DOHH2 (cell line): ENCODE data around the gene CRYZL1.
A peak's percentile ranks its signal among the peaks of the same experiment; 100 is the strongest.

Source experiments
- H3F3A ChIP-seq: fragments of 200-600 bp; sonication (generic), shearing (Covaris generic); 2 replicates; pipeline ENCODE4 v1.6.0; 2016; ENCODE audit warnings: antibody characterized with exemption, mild to moderate bottlenecking; ENCODE audit not compliant: control insufficient read depth, insufficient read depth
- H3K27ac ChIP-seq: fragments of 200-600 bp; sonication (generic); 2 replicates; pipeline ENCODE4 v1.5.1; 2014; ENCODE audit warnings: low read depth, mild to moderate bottlenecking, low read length, moderate library complexity
- H3K27me3 ChIP-seq: fragments of 200-600 bp; sonication (generic); 2 replicates; pipeline ENCODE4 v1.6.1; 2014; ENCODE audit warnings: mild to moderate bottlenecking, low read length, mixed read lengths; ENCODE audit not compliant: control insufficient read depth
- H3K36me3 ChIP-seq: fragments of 200-600 bp; sonication (generic); 2 replicates; pipeline ENCODE4 v1.6.1; 2014; ENCODE audit warnings: mild to moderate bottlenecking, low read length, moderate library complexity, mixed read lengths; ENCODE audit not compliant: control insufficient read depth
- H3K4me1 ChIP-seq: fragments of 200-600 bp; sonication (generic); 2 replicates; pipeline ENCODE4 v1.6.1; 2014; ENCODE audit warnings: mild to moderate bottlenecking, low read length, mixed read lengths; ENCODE audit not compliant: control insufficient read depth
- H3K4me2 ChIP-seq: fragments of 200-600 bp; sonication (generic); 2 replicates; pipeline ENCODE4 v1.6.0; 2014; ENCODE audit warnings: mild to moderate bottlenecking, low read length, moderate library complexity
- H3K4me3 ChIP-seq: fragments of 200-600 bp; sonication (generic); 2 replicates; pipeline ENCODE4 v1.5.1; 2014; ENCODE audit warnings: mild to moderate bottlenecking, low read length, mixed read lengths
- H3K79me2 ChIP-seq: fragments of 200-600 bp; sonication (generic); 2 replicates; pipeline ENCODE4 v1.6.1; 2014; ENCODE audit warnings: mild to moderate bottlenecking, low read length, mixed read lengths; ENCODE audit not compliant: control insufficient read depth
- H3K9me2 ChIP-seq: fragments of 200-600 bp; sonication (generic); replicated peaks from 2 replicates; pipeline ENCODE4 v1.6.1; 2014; ENCODE audit warnings: mild to moderate bottlenecking, low read length, mixed read lengths; ENCODE audit not compliant: control insufficient read depth
- H3K9me3 ChIP-seq: fragments of 200-600 bp; sonication (generic); 2 replicates; pipeline ENCODE4 v1.6.1; 2014; ENCODE audit warnings: antibody characterized with exemption, low read length, mixed read lengths; ENCODE audit not compliant: control insufficient read depth, insufficient read depth
- H4K20me1 ChIP-seq: fragments of 200-600 bp; sonication (generic); 2 replicates; pipeline ENCODE4 v1.6.0; 2014; ENCODE audit warnings: low read depth, mild to moderate bottlenecking, antibody characterized with exemption, low read length, moderate library complexity; ENCODE audit not compliant: control insufficient read depth, insufficient read depth
- CTCF ChIP-seq: fragments of 200-600 bp; sonication (generic); IDR thresholded peaks from one replicate; pipeline ENCODE4 v1.5.1; 2014; ENCODE audit warnings: antibody characterized with exemption, mild to moderate bottlenecking, low read depth, low read length; ENCODE audit not compliant: poor library complexity, severe bottlenecking
- EZH2phosphoT487 ChIP-seq: fragments of 200-600 bp; sonication (generic); IDR thresholded peaks from 2 replicates; pipeline ENCODE4 v1.6.1; 2017; ENCODE audit warnings: borderline replicate concordance, mild to moderate bottlenecking, antibody characterized with exemption, low read length, moderate library complexity, mixed read lengths

Gene CRYZL1

GRCh38 chr21:33586927-33587326, 54.6 kb downstream of the CRYZL1 start:
- H3F3A ChIP-seq = peaks cover 13% of the 10 kb centered on the region
- H3K4me1 ChIP-seq = peaks cover 22% of the 10 kb centered on the region
- TF ChIP-seq CTCF = no peak
- no peak for TF ChIP-seq EZH2phosphoT487
- no peak overlapping the region for H3K27ac ChIP-seq
- peaks cover 33% of the 10 kb centered on the region for H3K79me2 ChIP-seq
- H3K9me3 ChIP-seq = no peaks in the 10 kb centered on the region
- H3K4me2 ChIP-seq = peak overlapping the region; percentile 94
- peak overlapping the region; percentile 94 for H3K4me3 ChIP-seq
- H3K27me3 ChIP-seq = no peaks in the 10 kb centered on the region
- H3K9me2 ChIP-seq = no peaks in the 10 kb centered on the region
- H4K20me1 ChIP-seq = no peaks in the 10 kb centered on the region
- H3K36me3 ChIP-seq = peaks cover 45% of the 10 kb centered on the region

GRCh38 chr21:33584455-33584854, 57.1 kb downstream of the CRYZL1 start:
- Histone ChIP-seq H3F3A (peaks cover 25% of the 10 kb centered on the region), H3K4me1 (peaks cover 21% of the 10 kb centered on the region), H3K4me2 (no peak overlapping the region), H3K9me2 (no peaks in the 10 kb centered on the region), H3K4me3 (no peak overlapping the region), H3K27ac (no peak overlapping the region), H4K20me1 (no peaks in the 10 kb centered on the region), H3K27me3 (no peaks in the 10 kb centered on the region), H3K79me2 (peaks cover 33% of the 10 kb centered on the region), H3K9me3 (no peaks in the 10 kb centered on the region), H3K36me3 (peaks cover 60% of the 10 kb centered on the region)
- no peak for TF ChIP-seq EZH2phosphoT487
- no peak for TF ChIP-seq CTCF

GRCh38 chr21:33578959-33579542, 62.5 kb downstream of the CRYZL1 start:
- 0 out of 2 replicates have a peak overlapping the region, but pooled peaks have one; percentile 6 for H3K27ac ChIP-seq
- no peaks in the 10 kb centered on the region for H3K9me2 ChIP-seq
- no peaks in the 10 kb centered on the region for H3K4me1 ChIP-seq
- H3K79me2 ChIP-seq = no peaks in the 10 kb centered on the region
- H3K9me3 ChIP-seq = no peaks in the 10 kb centered on the region
- no peaks in the 10 kb centered on the region for H4K20me1 ChIP-seq
- no peak overlapping the region for H3K4me2 ChIP-seq
- H3K36me3 ChIP-seq = peaks cover 84% of the 10 kb centered on the region
- no peaks in the 10 kb centered on the region for H3K27me3 ChIP-seq
- TF ChIP-seq CTCF (no peak), EZH2phosphoT487 (no peak)
- H3K4me3 ChIP-seq = no peak overlapping the region
- peaks cover 55% of the 10 kb centered on the region for H3F3A ChIP-seq
